ENCODE results near the gene ING5.
"Not testable (repeated sequence)": the region's sequence is repeated elsewhere in the genome, so short reads cannot be mapped to it uniquely, and the experiment has no call there.

The ING5 gene

DNA sequence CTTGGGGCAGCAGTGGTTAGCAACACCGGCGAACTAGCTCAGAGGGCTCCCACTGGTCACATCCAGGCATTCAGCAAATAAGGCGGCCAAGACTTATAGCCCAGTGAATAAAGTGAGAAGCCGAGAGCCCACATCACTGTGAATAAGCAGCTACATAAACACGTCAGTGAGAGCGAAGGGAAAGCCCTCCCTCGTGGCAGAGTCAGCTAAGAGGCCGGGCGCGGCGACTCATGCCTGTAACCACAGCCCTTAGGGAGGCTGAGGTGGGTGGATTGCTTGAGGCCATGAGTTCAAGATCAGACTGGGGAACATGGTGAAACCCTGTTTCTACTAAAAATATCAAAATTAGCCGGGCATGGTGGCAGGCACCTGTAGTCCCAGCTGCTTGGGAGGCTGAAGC is 37.8 kb downstream of the ING5 start:
- DNase-seq (ENCODE audit: low read depth), result peak; percentile 13
- in situ Hi-C loops (cut with HindIII; ENCODE audit: low sequenced_read_pairs), result no loop called here
- TF ChIP-seq, protein P1, sequence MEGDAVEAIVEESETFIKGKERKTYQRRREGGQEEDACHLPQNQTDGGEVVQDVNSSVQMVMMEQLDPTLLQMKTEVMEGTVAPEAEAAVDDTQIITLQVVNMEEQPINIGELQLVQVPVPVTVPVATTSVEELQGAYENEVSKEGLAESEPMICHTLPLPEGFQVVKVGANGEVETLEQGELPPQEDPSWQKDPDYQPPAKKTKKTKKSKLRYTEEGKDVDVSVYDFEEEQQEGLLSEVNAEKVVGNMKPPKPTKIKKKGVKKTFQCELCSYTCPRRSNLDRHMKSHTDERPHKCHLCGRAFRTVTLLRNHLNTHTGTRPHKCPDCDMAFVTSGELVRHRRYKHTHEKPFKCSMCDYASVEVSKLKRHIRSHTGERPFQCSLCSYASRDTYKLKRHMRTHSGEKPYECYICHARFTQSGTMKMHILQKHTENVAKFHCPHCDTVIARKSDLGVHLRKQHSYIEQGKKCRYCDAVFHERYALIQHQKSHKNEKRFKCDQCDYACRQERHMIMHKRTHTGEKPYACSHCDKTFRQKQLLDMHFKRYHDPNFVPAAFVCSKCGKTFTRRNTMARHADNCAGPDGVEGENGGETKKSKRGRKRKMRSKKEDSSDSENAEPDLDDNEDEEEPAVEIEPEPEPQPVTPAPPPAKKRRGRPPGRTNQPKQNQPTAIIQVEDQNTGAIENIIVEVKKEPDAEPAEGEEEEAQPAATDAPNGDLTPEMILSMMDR (IDR thresholded peaks at IDR 0.05; ENCODE audit: low read depth, low read length, missing control alignments), result no peak
- no peak overlapping the region for H3K4me3 ChIP-seq (ENCODE audit: low read depth, low read length)

DNA sequence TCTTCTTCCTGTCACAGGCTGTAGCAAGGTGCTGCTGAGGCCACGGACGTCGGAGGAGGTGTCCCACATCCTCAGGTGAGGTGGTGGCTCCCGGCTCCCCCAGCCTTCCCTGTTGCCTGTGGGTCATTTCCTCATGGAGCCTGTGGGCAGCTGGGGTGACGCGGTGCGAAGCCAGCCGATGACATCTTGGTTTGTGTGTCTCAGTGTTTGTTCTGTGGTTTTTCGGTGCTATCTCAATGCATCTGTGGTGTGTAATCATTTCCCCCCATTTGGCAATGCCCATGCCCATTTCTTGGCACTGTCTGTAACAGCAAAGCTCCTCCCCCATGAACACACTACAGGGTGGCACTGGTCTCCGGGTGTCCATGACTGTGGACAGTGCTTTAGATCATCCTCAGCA is 39.2 kb downstream of the ING5 start:
- no peak for DNase-seq (ENCODE audit: low read depth)

DNA sequence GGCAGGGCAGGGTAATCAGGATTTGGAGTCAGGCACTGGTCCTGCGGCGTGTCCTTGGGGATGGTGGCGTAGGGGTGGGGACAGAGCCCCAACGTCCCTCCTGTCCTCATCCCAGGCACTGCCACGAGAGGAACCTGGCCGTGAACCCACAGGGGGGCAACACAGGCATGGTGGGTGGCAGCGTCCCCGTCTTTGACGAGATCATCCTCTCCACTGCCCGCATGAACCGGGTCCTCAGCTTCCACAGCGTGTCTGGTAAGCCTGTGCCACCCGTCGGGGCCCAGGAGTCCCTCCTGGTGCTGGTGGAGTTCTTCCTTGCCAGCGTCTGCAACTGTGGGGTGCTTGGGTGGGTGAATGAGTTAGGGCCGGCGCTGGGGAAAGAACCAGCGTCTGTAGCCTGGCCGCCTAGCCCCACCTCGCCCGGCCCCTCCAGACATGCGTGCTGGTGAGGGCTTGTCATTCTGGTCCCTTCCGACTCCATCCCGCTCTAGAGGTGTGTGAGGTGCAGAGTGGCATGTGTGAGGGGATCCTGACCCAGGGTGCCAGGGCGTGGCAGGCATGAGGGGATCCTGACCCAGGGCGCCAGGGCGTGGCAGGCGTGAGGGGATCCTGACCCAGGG is 40.6 kb downstream of the ING5 start:
- DNase-seq (ENCODE audit: low read depth), result no peak
- in situ Hi-C loops (cut with HindIII; ENCODE audit: low sequenced_read_pairs), result no loop called here
- H3K4me3 ChIP-seq (ENCODE audit: low read depth, low read length), result no peak overlapping the region
- TF ChIP-seq, protein P1 (IDR thresholded peaks at IDR 0.05; ENCODE audit: low read depth, low read length, missing control alignments), result no peak

More for the DNA sequence above, 39.2 kb downstream of the ING5 start:
- in situ Hi-C loops (cut with HindIII; ENCODE audit: low sequenced_read_pairs), result no loop called here
- no peak overlapping the region for H3K4me3 ChIP-seq (ENCODE audit: low read depth, low read length)
- TF ChIP-seq, protein P1 (IDR thresholded peaks at IDR 0.05; ENCODE audit: low read depth, low read length, missing control alignments), result no peak

DNA sequence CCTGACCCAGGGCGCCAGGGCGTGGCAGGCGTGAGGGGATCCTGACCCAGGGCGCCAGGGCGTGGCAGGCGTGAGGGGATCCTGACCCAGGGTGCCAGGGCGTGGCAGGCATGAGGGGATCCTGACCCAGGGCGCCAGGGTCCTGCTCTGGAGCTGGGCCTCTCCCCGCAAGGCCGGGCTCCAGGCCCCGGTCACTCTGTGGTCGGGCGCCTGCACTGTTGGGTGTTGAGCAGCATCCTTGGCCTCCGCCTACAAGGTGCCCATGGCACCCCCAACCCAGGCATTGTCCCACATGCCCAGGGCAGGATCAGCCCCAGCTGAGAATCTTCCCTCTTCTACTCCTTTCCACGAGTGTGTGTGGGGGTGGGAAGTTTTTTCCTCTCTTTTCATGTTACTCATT is 41.2 kb downstream of the ING5 start:
- H3K4me3 ChIP-seq (ENCODE audit: low read depth, low read length); in situ Hi-C loops (cut with HindIII; ENCODE audit: low sequenced_read_pairs); DNase-seq (ENCODE audit: low read depth): not testable (repeated sequence)

- TF ChIP-seq, protein P1 (IDR thresholded peaks at IDR 0.05; ENCODE audit: low read depth, low read length, missing control alignments), result no peak
- in situ Hi-C loops (cut with HindIII; ENCODE audit: low sequenced_read_pairs), result no loop called here
- no peak for DNase-seq (ENCODE audit: low read depth)
- no peak overlapping the region for H3K4me3 ChIP-seq (ENCODE audit: low read depth, low read length)
Measured at GRCh38 chr2:241743620-241744019, 41.8 kb downstream of the ING5 start.

GRCh38 chr2:241744028-241744754 is 42.4 kb downstream of the ING5 start:
- in situ Hi-C loops (cut with HindIII; ENCODE audit: low sequenced_read_pairs), result no loop called here
- TF ChIP-seq, protein P1 (IDR thresholded peaks at IDR 0.05; ENCODE audit: low read depth, low read length, missing control alignments), result no peak

DNA sequence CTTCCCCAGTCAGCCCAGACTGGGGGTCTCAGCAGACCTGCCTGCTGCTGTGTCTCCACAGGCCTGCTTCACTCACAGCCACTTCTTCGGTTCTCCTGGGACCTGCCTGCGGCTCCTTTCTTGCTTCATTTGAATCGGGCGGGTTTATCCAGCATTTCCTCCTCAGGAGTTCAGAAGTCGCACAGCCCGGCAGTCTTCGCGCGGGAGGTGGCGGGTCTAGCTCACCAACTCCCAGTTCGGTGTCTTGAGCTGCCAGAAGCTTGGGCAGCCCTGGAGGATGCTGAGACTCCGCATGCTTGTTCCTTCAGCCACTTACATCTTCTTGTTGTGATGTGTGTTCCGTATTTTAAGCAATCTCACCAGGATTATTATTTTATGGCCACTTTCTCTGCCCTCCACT is 43.4 kb downstream of the ING5 start:
- no peak for DNase-seq (ENCODE audit: low read depth)
- no peak overlapping the region for H3K4me3 ChIP-seq (ENCODE audit: low read depth, low read length)
- in situ Hi-C loops (cut with HindIII; ENCODE audit: low sequenced_read_pairs), result no loop called here
- TF ChIP-seq, protein P1 (IDR thresholded peaks at IDR 0.05; ENCODE audit: low read depth, low read length, missing control alignments), result no peak

More at GRCh38 chr2:241744028-241744754, 42.4 kb downstream of the ING5 start:
- DNase-seq (ENCODE audit: low read depth), result no peak
- no peak overlapping the region for H3K4me3 ChIP-seq (ENCODE audit: low read depth, low read length)
